Chondrocyte (in vitro differentiated cells): ENCODE results near the gene NBEAL2. TPM values are rescaled to one million over a fixed set of nuclear protein-coding genes. Genes with fewer than 3 reads are reported as not detected.

ENCODE experiments used
- DNase-seq: peaks from one replicate; pipeline ENCODE4 v3.0.0; 2021; ENCODE audit warnings: mixed read lengths, low spot score
- H3K27ac Mint-ChIP-seq: one replicate; pipeline ENCODE4 v1.8.0; 2021; ENCODE audit warnings: mild to moderate bottlenecking, moderate library complexity, mixed read lengths; ENCODE audit not compliant: unreplicated experiment
- H3K27me3 Mint-ChIP-seq: 2 replicates; pipeline ENCODE4 v1.8.0; 2021; ENCODE audit warnings: low read depth, mixed read lengths
- H3K36me3 Mint-ChIP-seq: 2 replicates; pipeline ENCODE4 v1.8.0; 2021; ENCODE audit warnings: low read depth, mixed read lengths
- H3K4me1 Mint-ChIP-seq: 2 replicates; pipeline ENCODE4 v1.8.0; 2021; ENCODE audit warnings: low read depth, mild to moderate bottlenecking, mixed read lengths
- H3K4me3 Mint-ChIP-seq: one replicate; pipeline ENCODE4 v1.8.0; 2021; ENCODE audit warnings: mild to moderate bottlenecking, moderate library complexity, mixed read lengths; ENCODE audit not compliant: unreplicated experiment
- H3K9me3 Mint-ChIP-seq: 2 replicates; pipeline ENCODE4 v1.8.0; 2021; ENCODE audit warnings: low read depth, mixed read lengths
- total RNA-seq: library from RNA; stranded (reverse); gene quantifications from 3 replicates; pipeline ENCODE4 v1.2.1, GENCODE V29; 2021
- TF ChIP-seq, protein P1 (sequence below): fragments of 200-600 bp; sonication (generic); IDR thresholded peaks from 2 replicates; pipeline ENCODE4 v1.5.0; 2021; ENCODE audit warnings: antibody characterized with exemption, mild to moderate bottlenecking, moderate library complexity

Gene NBEAL2
- total RNA-seq, 1 donor from 2014 or later: 18.1 TPM

DNA sequence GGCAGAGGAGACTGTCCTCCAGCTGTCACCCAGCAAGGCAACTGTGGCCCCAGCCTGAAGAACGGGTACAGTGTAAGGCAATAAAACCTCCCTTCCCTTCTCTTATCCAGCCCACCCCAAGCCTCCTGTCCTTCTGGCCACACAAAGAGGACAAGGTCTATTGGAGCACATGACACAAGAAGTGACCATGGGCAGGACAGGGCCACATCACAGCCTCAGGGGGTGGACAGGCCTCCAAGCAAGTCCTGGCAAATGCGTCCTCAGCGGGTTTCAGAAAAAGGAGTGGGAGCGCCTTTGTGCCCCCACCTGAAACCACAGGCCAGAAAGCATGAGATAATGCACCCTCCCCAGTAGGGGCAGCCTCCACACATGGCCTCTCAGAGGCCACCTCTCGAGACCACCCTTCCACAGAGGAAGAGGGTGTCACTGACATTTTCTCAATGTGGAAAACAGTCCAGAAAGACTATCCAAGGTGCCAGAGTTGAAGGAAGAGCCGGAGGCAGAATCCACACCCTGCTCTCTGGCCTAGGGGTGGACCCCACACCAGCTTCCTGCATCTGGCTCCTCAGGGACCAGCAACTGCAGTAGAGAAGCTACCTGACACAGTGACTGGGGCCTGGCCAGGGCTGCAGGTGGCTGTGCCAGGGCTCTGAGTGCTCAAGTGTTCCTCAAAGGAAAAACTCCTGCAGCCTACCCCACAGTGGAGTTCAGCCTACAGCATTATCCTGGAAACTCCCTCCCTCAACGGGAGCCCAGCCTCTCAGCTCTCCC is 46.8 kb upstream of the NBEAL2 start:
- H3K27me3 Mint-ChIP-seq: no peaks in the 10 kb centered on the region
- H3K4me1 Mint-ChIP-seq: peaks cover 77% of the 10 kb centered on the region

DNA sequence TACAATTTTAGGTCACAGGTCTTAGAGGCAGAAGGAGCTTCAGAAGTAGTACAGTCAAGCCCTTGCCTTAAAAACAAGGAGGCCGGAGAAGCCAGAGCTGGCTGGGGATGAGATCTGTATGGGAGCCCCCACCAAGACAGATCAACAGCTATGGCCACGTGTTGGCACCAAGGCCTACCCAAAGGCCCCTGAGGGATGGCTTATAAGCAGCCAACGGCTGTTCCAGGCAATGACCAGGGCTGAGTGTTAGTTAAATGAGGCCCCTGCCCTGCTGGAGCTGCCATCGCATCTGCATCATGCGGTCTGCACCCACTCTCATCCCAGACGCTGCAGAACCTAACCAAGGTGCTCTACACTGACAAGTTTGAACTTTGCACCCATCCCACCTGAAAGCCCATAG is 46.2 kb upstream of the NBEAL2 start:
- TF ChIP-seq, protein P1, sequence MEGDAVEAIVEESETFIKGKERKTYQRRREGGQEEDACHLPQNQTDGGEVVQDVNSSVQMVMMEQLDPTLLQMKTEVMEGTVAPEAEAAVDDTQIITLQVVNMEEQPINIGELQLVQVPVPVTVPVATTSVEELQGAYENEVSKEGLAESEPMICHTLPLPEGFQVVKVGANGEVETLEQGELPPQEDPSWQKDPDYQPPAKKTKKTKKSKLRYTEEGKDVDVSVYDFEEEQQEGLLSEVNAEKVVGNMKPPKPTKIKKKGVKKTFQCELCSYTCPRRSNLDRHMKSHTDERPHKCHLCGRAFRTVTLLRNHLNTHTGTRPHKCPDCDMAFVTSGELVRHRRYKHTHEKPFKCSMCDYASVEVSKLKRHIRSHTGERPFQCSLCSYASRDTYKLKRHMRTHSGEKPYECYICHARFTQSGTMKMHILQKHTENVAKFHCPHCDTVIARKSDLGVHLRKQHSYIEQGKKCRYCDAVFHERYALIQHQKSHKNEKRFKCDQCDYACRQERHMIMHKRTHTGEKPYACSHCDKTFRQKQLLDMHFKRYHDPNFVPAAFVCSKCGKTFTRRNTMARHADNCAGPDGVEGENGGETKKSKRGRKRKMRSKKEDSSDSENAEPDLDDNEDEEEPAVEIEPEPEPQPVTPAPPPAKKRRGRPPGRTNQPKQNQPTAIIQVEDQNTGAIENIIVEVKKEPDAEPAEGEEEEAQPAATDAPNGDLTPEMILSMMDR: no peak
- H3K27me3 Mint-ChIP-seq: no peaks in the 10 kb centered on the region
- H3K36me3 Mint-ChIP-seq: peaks cover 6% of the 10 kb centered on the region
- peaks cover 77% of the 10 kb centered on the region for H3K4me1 Mint-ChIP-seq
- H3K9me3 Mint-ChIP-seq: no peaks in the 10 kb centered on the region
- H3K27ac Mint-ChIP-seq: peak overlapping the region; percentile 49
- H3K4me3 Mint-ChIP-seq: no peak overlapping the region
- no peak for DNase-seq

More for the DNA sequence above, 46.8 kb upstream of the NBEAL2 start:
- TF ChIP-seq, protein P1: peak; percentile 28
- Mint-ChIP-seq H3K36me3 (peaks cover 3% of the 10 kb centered on the region), H3K27ac (peak overlapping the region; percentile 85), H3K9me3 (no peaks in the 10 kb centered on the region), H3K4me3 (no peak overlapping the region)
- DNase-seq: no peak

DNA sequence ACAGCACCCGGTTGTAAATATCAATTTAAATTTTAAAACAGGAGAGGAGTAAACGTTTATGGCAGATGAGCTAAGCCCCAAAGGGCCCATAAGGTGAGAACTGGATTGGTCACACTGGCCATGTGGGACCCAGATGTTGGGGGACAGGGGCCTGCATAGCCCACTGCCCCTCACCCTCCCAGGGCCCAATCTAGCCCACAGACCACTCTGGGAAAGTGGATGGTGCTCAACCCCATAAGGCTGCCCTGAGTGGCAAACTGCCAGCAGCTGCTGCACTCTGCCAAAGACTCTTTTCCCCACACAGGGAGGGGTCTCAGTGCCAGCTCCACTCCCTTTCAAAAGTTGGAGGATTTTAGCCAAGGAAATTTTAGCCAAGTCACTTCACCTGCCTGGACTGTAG is 45.4 kb upstream of the NBEAL2 start:
- DNase-seq: no peak
- Mint-ChIP-seq H3K27ac (peak overlapping the region; percentile 95), H3K27me3 (no peaks in the 10 kb centered on the region), H3K36me3 (peaks cover 6% of the 10 kb centered on the region), H3K4me1 (peaks cover 72% of the 10 kb centered on the region), H3K4me3 (no peak overlapping the region), H3K9me3 (no peaks in the 10 kb centered on the region)
- TF ChIP-seq, protein P1: no peak

DNA sequence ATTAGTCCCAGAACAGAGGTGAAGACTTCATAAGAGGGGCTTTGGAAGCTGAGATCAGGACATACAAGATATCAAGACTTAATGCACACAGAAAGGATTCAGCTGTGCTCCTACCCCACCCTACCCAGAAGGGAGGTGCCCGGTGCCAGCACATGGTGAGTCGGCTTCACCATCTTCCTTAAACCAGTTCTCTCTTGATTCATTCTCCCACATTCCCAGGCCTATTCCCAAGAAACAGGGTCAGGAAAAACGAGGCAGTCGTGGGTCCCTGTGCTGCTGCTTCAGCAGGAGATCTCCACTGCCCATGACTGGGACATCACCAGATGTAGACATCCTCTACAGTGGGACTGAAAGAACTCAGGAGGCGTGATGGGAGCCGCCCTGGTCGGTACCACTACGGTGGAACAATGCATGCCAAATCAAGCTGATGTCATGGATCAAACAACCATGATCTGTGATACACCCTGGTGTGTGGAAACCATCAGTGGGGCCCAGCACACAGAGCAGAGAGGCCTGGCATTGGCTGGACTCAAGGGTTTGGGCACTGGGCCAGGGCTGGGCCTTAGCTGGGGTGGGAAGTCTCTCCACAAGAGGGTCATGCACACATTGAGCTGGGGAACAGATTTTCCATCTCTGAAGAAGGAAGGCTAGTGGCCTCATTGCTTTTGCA is 44.8 kb upstream of the NBEAL2 start:
- TF ChIP-seq, protein P1: no peak
- H3K27me3 Mint-ChIP-seq: no peaks in the 10 kb centered on the region
- DNase-seq: no peak
- H3K9me3 Mint-ChIP-seq: no peaks in the 10 kb centered on the region
- no peak overlapping the region for H3K4me3 Mint-ChIP-seq
- H3K27ac Mint-ChIP-seq: peak overlapping the region; percentile 95
- H3K36me3 Mint-ChIP-seq: peaks cover 8% of the 10 kb centered on the region
- peaks cover 66% of the 10 kb centered on the region for H3K4me1 Mint-ChIP-seq

DNA sequence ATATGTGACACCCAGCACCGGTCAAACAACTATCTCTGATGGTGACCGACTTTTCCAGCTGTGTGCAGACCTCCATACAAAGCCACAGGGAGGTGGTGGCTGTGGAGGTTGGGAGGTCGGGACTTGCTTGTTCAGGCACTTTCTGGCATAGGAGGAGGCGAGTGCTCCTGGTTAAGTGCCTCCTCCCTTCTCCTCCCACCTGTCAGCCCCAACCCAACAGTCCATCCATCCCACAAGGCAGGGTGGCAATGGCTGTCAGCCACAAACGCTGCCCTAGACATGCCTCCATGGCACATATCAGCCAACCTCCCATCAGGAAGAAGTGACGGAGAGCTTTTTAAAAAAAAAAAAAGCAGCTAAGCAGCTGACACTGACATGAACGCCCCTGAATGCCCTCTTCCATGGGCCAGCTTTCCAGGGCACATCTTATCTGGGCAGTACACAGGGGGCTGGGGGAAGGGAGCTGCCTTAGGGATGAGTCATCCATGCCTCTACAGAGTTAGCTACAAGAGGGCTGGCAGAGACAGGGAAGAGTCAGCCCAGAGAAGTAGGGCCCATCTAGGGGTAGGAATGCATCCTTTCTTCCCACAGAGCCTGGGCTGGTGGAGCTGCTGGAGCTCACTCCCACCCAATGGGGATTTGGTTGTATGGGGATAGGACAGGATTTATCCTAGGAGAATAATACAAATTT is 44.2 kb upstream of the NBEAL2 start:
- Mint-ChIP-seq H3K27ac (peak overlapping the region; percentile 95), H3K4me3 (no peak overlapping the region), H3K9me3 (no peaks in the 10 kb centered on the region)

More for the DNA sequence above, 44.2 kb upstream of the NBEAL2 start:
- Mint-ChIP-seq H3K27me3 (no peaks in the 10 kb centered on the region), H3K36me3 (peaks cover 9% of the 10 kb centered on the region), H3K4me1 (peaks cover 61% of the 10 kb centered on the region)
- DNase-seq: no peak
- TF ChIP-seq, protein P1: peak; percentile 88
